Neural progenitor cell (in vitro differentiated cells): ENCODE results near the gene CDA. TPM values are rescaled to one million over a fixed set of nuclear protein-coding genes. Genes with fewer than 3 reads are reported as not detected.

Experiments used
- DNase-seq: peaks from one replicate; pipeline ENCODE4 v3.0.0-alpha.2; 2016; ENCODE audit warnings: low spot score
- H2AFZ ChIP-seq: fragments of 200-600 bp; sonication (generic); replicated peaks from 2 replicates; pipeline ENCODE4 v1.6.1; 2016; ENCODE audit warnings: antibody characterized with exemption
- H3F3A ChIP-seq: fragments of 200-600 bp; sonication (generic); 2 replicates; pipeline ENCODE4 v1.6.1; 2016; ENCODE audit warnings: antibody characterized with exemption, low read depth
- H3K27ac ChIP-seq: fragments of 200-600 bp; sonication (generic); 2 replicates; pipeline ENCODE4 v1.5.1; 2016; ENCODE audit warnings: mild to moderate bottlenecking
- H3K27me3 ChIP-seq: fragments of 200-600 bp; sonication (generic); 2 replicates; pipeline ENCODE4 v1.6.1; 2016; ENCODE audit warnings: mild to moderate bottlenecking, moderate library complexity
- H3K36me3 ChIP-seq: fragments of 200-600 bp; sonication (generic); 2 replicates; pipeline ENCODE4 v1.5.1; 2016
- H3K4me1 ChIP-seq: fragments of 200-600 bp; sonication (generic); 2 replicates; pipeline ENCODE4 v1.6.1; 2016; ENCODE audit warnings: mixed run types
- H3K4me2 ChIP-seq: fragments of 200-600 bp; sonication (generic); 2 replicates; pipeline ENCODE4 v1.6.1; 2016
- H3K4me3 ChIP-seq: fragments of 200-600 bp; sonication (generic); 2 replicates; pipeline ENCODE4 v1.5.1; 2016
- H3K79me2 ChIP-seq: fragments of 200-600 bp; sonication (generic); 2 replicates; pipeline ENCODE4 v1.6.1; 2016; ENCODE audit warnings: low read depth
- H3K9ac ChIP-seq: fragments of 200-600 bp; sonication (generic); 2 replicates; pipeline ENCODE4 v1.6.1; 2016
- H3K9me3 ChIP-seq: fragments of 200-600 bp; sonication (generic); 2 replicates; pipeline ENCODE4 v1.5.1; 2016; ENCODE audit warnings: low read depth
- H4K20me1 ChIP-seq: fragments of 200-600 bp; sonication (generic); 2 replicates; pipeline ENCODE4 v1.6.1; 2016; ENCODE audit warnings: low read depth
- H3K27ac Mint-ChIP-seq: 3 replicates; pipeline ENCODE4 v1.8.0; 2021; ENCODE audit warnings: mixed read lengths
- H3K27me3 Mint-ChIP-seq: 2 replicates; pipeline ENCODE4 v1.8.0; 2022; ENCODE audit warnings: low read depth, mild to moderate bottlenecking, inconsistent platforms, moderate library complexity, mixed read lengths; ENCODE audit not compliant: insufficient read depth
- H3K36me3 Mint-ChIP-seq: 3 replicates; pipeline ENCODE4 v1.8.0; 2021; ENCODE audit warnings: mixed read lengths
- H3K4me1 Mint-ChIP-seq: 3 replicates; pipeline ENCODE4 v1.8.0; 2021; ENCODE audit warnings: mixed read lengths
- H3K4me3 Mint-ChIP-seq: 3 replicates; pipeline ENCODE4 v1.8.0; 2021; ENCODE audit warnings: mild to moderate bottlenecking, moderate library complexity, mixed read lengths
- H3K9me3 Mint-ChIP-seq: 3 replicates; pipeline ENCODE4 v1.8.0; 2020; ENCODE audit warnings: mixed read lengths
- CTCF ChIP-seq: fragments of 200-600 bp; sonication (generic); IDR thresholded peaks from 2 replicates; pipeline ENCODE4 v1.5.1; 2017; ENCODE audit warnings: antibody characterized with exemption, mild to moderate bottlenecking
- EZH2 ChIP-seq: fragments of 200-600 bp; sonication (generic); IDR thresholded peaks from 2 replicates; pipeline ENCODE4 v1.6.1; 2017; ENCODE audit warnings: antibody characterized with exemption, mild to moderate bottlenecking, moderate library complexity
- EZH2phosphoT487 ChIP-seq: fragments of 200-600 bp; sonication (generic); IDR thresholded peaks from 2 replicates; pipeline ENCODE4 v1.6.1; 2017; ENCODE audit warnings: antibody characterized with exemption
- total RNA-seq: library from RNA; depleted of rRNA; stranded (reverse); fragments of >200 nt; gene quantifications from 2 replicates; pipeline ENCODE4 v1.2.3, GENCODE V29; 2015; ENCODE audit warnings: low replicate concordance

Gene CDA
- total RNA-seq, 1 donor from 2014 or later, result 0.64 TPM

GRCh38 chr1:20658166-20658915, 69.4 kb downstream of the CDA start:
- Histone ChIP-seq H4K20me1 (peaks cover 18% of the 10 kb centered on the region), H3K27me3 (no peaks in the 10 kb centered on the region), H3K4me2 (no peak overlapping the region), H3K4me1 (peaks cover 8% of the 10 kb centered on the region), H3K9ac (no peak overlapping the region), H3F3A (no peaks in the 10 kb centered on the region), H3K9me3 (no peaks in the 10 kb centered on the region), H3K36me3 (no peaks in the 10 kb centered on the region), H3K79me2 (peaks cover 53% of the 10 kb centered on the region), H3K4me3 (no peak overlapping the region), H2AFZ (no peak overlapping the region), H3K27ac (no peak overlapping the region)
- Mint-ChIP-seq H3K9me3 (no peaks in the 10 kb centered on the region), H3K4me1 (peaks cover 28% of the 10 kb centered on the region), H3K27ac (no peak overlapping the region), H3K36me3 (peaks cover 17% of the 10 kb centered on the region), H3K27me3 (peaks cover 2% of the 10 kb centered on the region), H3K4me3 (no peak overlapping the region)
- TF ChIP-seq CTCF (no peak), EZH2 (no peak), EZH2phosphoT487 (no peak)
- no peak for DNase-seq

- Histone ChIP-seq H3K79me2 (peaks cover 53% of the 10 kb centered on the region), H3K4me2 (peak overlapping the region; percentile 76)
These were observed 71.5 kb downstream of the CDA start for GRCh38 chr1:20660363-20660762.

GRCh38 chr1:20660847-20661206, 71.9 kb downstream of the CDA start:
- Histone ChIP-seq H4K20me1 (peaks cover 18% of the 10 kb centered on the region), H2AFZ (peak overlapping the region; percentile 78), H3K79me2 (peaks cover 53% of the 10 kb centered on the region), H3K9me3 (no peaks in the 10 kb centered on the region), H3K27me3 (no peaks in the 10 kb centered on the region), H3F3A (no peaks in the 10 kb centered on the region), H3K27ac (no peak overlapping the region), H3K4me3 (peak overlapping the region; percentile 75), H3K9ac (peak overlapping the region; percentile 84), H3K4me2 (peak overlapping the region; percentile 76), H3K36me3 (no peaks in the 10 kb centered on the region), H3K4me1 (peaks cover 8% of the 10 kb centered on the region)
- Mint-ChIP-seq H3K27me3 (peaks cover 7% of the 10 kb centered on the region), H3K4me1 (peaks cover 28% of the 10 kb centered on the region), H3K9me3 (no peaks in the 10 kb centered on the region), H3K36me3 (peaks cover 15% of the 10 kb centered on the region), H3K4me3 (peak overlapping the region; percentile 99), H3K27ac (no peak overlapping the region)
- no peak for DNase-seq
- TF ChIP-seq EZH2 (no peak), EZH2phosphoT487 (no peak), CTCF (no peak)

More at GRCh38 chr1:20660363-20660762, 71.5 kb downstream of the CDA start:
- no peak for DNase-seq
- Mint-ChIP-seq H3K9me3 (no peaks in the 10 kb centered on the region), H3K27ac (peak overlapping the region; percentile 82), H3K4me1 (peaks cover 28% of the 10 kb centered on the region), H3K4me3 (peak overlapping the region; percentile 99), H3K36me3 (peaks cover 15% of the 10 kb centered on the region), H3K27me3 (peaks cover 7% of the 10 kb centered on the region)
- H2AFZ ChIP-seq, result no peak overlapping the region
- no peaks in the 10 kb centered on the region for H3K27me3 ChIP-seq
- peak overlapping the region; percentile 84 for H3K9ac ChIP-seq
- peaks cover 18% of the 10 kb centered on the region for H4K20me1 ChIP-seq
- TF ChIP-seq EZH2phosphoT487 (no peak), EZH2 (no peak), CTCF (no peak)
- H3K4me1 ChIP-seq, result peaks cover 8% of the 10 kb centered on the region
- no peak overlapping the region for H3K27ac ChIP-seq
- no peaks in the 10 kb centered on the region for H3K36me3 ChIP-seq
- no peaks in the 10 kb centered on the region for H3F3A ChIP-seq
- no peaks in the 10 kb centered on the region for H3K9me3 ChIP-seq
- peak overlapping the region; percentile 75 for H3K4me3 ChIP-seq
